ENCODE measurements around the gene MRGPRF. TPM values are rescaled to one million over a fixed set of nuclear protein-coding genes. Genes with fewer than 3 reads are reported as not detected.

Gene MRGPRF
- total and polyA plus RNA-seq, 2 of the 8 experiments (the other 6 are each of a cell fraction or from before 2014, with no cell fraction given) = 7.5 to 11.0 TPM

DNA sequence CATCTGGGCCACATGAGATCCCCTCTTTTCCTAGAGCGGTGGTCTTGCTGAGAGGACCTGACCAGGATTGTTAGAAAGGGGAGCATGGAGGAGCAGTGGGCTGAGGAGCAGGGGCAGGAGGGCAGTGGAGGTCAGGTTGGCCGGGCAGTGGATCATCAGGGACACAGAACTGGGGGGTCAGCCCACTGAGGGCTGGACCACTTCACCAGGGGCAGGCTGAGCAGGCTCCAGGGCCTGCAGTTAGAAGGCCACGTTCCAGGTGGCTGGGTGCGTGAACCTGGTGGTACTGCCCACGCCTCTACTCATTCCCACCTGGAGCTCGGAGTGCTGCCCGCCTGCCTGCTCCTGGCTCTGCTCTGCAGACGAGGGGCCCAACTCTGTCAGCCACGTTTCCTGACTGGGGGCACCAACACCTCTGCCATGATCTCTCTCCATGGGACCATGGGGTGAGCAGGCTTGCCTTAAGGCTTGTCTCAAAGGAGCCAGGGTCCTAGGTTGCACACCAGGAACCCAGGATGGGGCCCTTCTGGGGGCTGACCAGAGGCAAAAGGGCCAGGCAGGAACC, 9.7 kb downstream of the MRGPRF start:
- Histone ChIP-seq H3K27me3 (replicated peaks in 1 of 4; ENCODE audit: control insufficient read depth in 3 of 4, extremely low read depth in 1 of 4, insufficient read depth in 3 of 4, low read length in 3 of 4) (no peaks in the 10 kb centered on the region), H3K4me1 (replicated peaks in 1 of 4; ENCODE audit: control insufficient read depth in 3 of 4, insufficient read depth in 4 of 4, low read length in 3 of 4) (peaks cover 0 to 3% (median 1%) of the 10 kb centered on the region in 4 experiments; a peak in 3 of 7 replicates), H3K4me2 (ENCODE audit: insufficient read depth in 1 of 2, low read depth in 2 of 2, low read length in 2 of 2) (no peak overlapping the region), H3K9ac (replicated peaks in 1 of 4; ENCODE audit: extremely low read depth in 1 of 4, low read depth in 3 of 4, low read length in 3 of 4) (no peak overlapping the region), H3K23ac (ENCODE audit: insufficient read length) (no peak overlapping the region), H3K4me3 (ENCODE audit: extremely low read depth in 1 of 4, insufficient read depth in 2 of 4, low read depth in 3 of 4, low read length in 4 of 4) (no peak overlapping the region), H3K18ac (ENCODE audit: extremely low read depth, low read length) (no peak overlapping the region; the same call in 1 of the 2 replicates), H2BK5ac (ENCODE audit: low read depth, low read length) (no peak overlapping the region), H2BK12ac (ENCODE audit: low read depth, low read length) (no peak overlapping the region), H3K36me3 (ENCODE audit: control insufficient read depth in 2 of 4, insufficient read depth in 4 of 4, low read length in 3 of 4) (no peaks in the 10 kb centered on the region; a peak in 1 of 8 replicates), H4K91ac (replicated peaks; ENCODE audit: insufficient read length, low read length) (no peak overlapping the region), H4K20me1 (replicated peaks in 1 of 2; ENCODE audit: control insufficient read depth in 1 of 2, insufficient read depth in 2 of 2, low read length in 2 of 2) (no peaks in the 10 kb centered on the region), H3K23me2 (ENCODE audit: low read depth, low read length) (no peaks in the 10 kb centered on the region), H2BK20ac (ENCODE audit: low read length) (no peak overlapping the region), H2AK5ac (ENCODE audit: low read depth, low read length) (no peak overlapping the region), H2BK15ac (ENCODE audit: low read length) (no peak overlapping the region), H4K8ac (ENCODE audit: extremely low read depth, insufficient read depth, low read length) (no peak overlapping the region), H3K79me2 (ENCODE audit: control insufficient read depth in 1 of 2, insufficient read depth in 2 of 2, low read length in 2 of 2) (no peaks in the 10 kb centered on the region), H3K14ac (ENCODE audit: insufficient read length) (no peak overlapping the region), H3K27ac (ENCODE audit: low read depth, low read length) (no peak overlapping the region), H3K56ac (replicated peaks; ENCODE audit: insufficient read length, low read depth, low read length) (no peak overlapping the region), H3K4ac (replicated peaks; ENCODE audit: insufficient read length, low read depth, low read length) (no peak overlapping the region), H2BK120ac (replicated peaks; ENCODE audit: low read depth, low read length) (no peak overlapping the region), H3K9me3 (ENCODE audit: insufficient read depth in 2 of 2, low read depth in 1 of 2, low read length in 1 of 2) (no peaks in the 10 kb centered on the region), H3K79me1 (ENCODE audit: low read depth, low read length) (no peaks in the 10 kb centered on the region), H2AFZ (ENCODE audit: low read length) (no peak overlapping the region), H4K5ac (ENCODE audit: insufficient read length, low read depth, low read length) (no peak overlapping the region)
- ChIA-PET CTCF (ENCODE audit: partially characterized antibody) (interaction anchor here (0.6 to 3.2 kb wide), 6 partner anchors 9 to 84 kb away, joined by 3 to 8 read pairs (median 4); partner anchors contain the start of gene MRGPRF), POLR2A (ENCODE audit: partially characterized antibody) (no interaction called here)
- no peak for TF ChIP-seq GABPA (IDR thresholded peaks at IDR 0.05; ENCODE audit: borderline replicate concordance, insufficient read depth, low read length)
- no peak for TF ChIP-seq KDM5A (IDR thresholded peaks at IDR 0.05; ENCODE audit: low read length)
- no peak for DNase-seq (ENCODE audit: low read depth in 1 of 2, low spot score in 2 of 2)
- 94% methylated on average over 9 of the region's 9 CpGs; no CpG with 5 or more reads in 1 of the 2 experiments for WGBS, 2 experiments (ENCODE audit: extremely low coverage in 1 of 2, insufficient coverage in 1 of 2, insufficient read length in 1 of 2, insufficient replicate concordance in 2 of 2, low coverage in 1 of 2, low lambda C conversion rate in 2 of 2, missing lambda C conversion rate in 1 of 2)
- no peak for FAIRE-seq

Data from H1 (cell line).